SK-N-SH (cell line): ENCODE results near the gene LGR4.
"Not testable (repeated sequence)": the region's sequence is repeated elsewhere in the genome, so short reads cannot be mapped to it uniquely, and the experiment has no call there.

Experiments used
- CTCF ChIP-seq: fragments of 200-600 bp; sonication (generic); IDR thresholded peaks from 2 replicates; pipeline ENCODE4 v1.6.1; 2017; ENCODE audit warnings: antibody characterized with exemption, mild to moderate bottlenecking, moderate library complexity
- EZH2phosphoT487 ChIP-seq: fragments of 200-600 bp; sonication (generic); IDR thresholded peaks from 2 replicates; pipeline ENCODE4 v1.6.1; 2017; ENCODE audit warnings: low read depth, mixed run types, mild to moderate bottlenecking, antibody characterized with exemption, moderate library complexity, borderline replicate concordance
- GABPA ChIP-seq: IDR thresholded peaks from 2 replicates; pipeline ENCODE4 v1.4.0; 2012; ENCODE audit warnings: low read depth, mild to moderate bottlenecking
- JUND ChIP-seq: IDR thresholded peaks from 2 replicates; pipeline ENCODE4 v1.4.0; 2012
- MAX ChIP-seq: IDR thresholded peaks from 2 replicates; pipeline ENCODE4 v1.4.0; 2012; ENCODE audit warnings: low read depth
- POLR2AphosphoS5 ChIP-seq: IDR thresholded peaks from 2 replicates; pipeline ENCODE4 v1.6.1; 2012; ENCODE audit warnings: low read depth, low read length
- RFX5 ChIP-seq: IDR thresholded peaks from 2 replicates; pipeline ENCODE4 v1.6.1; 2012; ENCODE audit warnings: mild to moderate bottlenecking, improper control_type of control experiment, low read length
- TAF1 ChIP-seq: IDR thresholded peaks from 2 replicates; pipeline ENCODE4 v1.6.1; 2012; ENCODE audit warnings: low read depth, mild to moderate bottlenecking, low read length, moderate library complexity, borderline replicate concordance

- TF ChIP-seq GABPA, CTCF, POLR2AphosphoS5, EZH2phosphoT487, JUND, RFX5, MAX, TAF1: not testable (repeated sequence)
Measured at GRCh38 chr11:27327064-27327463, 145.5 kb downstream of the LGR4 start.
